ENCODE results near the gene KRT84. TPM values are rescaled to one million over a fixed set of nuclear protein-coding genes. Genes with fewer than 3 reads are reported as not detected.
A peak's percentile ranks its signal among the peaks of the same experiment; 100 is the strongest.

Gene KRT84
- total RNA-seq, 1 donor from 2014 or later: not detected

DNA sequence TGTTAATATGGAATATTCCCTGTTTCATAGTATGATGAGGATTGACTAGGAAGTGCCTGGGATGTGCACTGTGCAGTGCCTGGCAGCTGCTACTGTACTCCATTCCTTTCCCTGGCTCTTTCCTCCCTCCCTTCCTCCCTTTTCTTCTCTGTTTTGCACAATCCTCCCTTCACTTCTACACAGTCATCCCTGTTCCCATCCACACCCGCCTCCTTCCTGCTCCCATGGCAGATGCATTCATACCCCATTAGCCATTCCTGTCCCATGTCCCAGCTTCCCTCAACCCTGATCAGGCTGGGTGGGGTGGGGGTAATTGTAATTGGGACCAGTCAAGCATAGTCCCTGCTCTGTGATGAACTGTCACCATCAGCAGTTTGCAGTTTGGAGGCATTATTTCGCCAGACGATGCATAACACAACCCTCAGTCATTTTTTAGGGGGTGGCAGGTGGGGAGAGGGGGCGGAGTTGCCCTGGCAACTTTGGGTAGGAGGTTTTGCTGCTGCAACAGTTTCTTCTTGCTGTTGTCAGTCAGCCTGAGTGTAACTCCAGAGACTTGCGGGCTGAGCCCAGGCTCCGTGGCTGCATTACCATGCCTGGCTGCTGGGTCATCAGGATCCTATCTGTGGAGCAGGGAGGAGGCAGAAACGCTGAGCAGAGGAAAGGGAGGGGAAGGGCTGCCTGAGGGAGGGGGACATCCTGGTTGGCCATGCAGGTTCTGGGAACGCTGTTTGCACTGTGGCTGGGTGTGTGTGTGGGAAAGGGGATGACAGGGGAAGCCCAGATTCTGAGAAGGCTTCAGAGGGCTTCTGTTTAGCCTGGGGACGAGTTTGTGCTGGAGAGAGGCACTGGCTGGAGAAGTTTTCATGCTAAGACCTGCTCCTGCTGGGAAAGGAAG lies 4.1 kb upstream of the KRT84 start:
- ATAC-seq: no peak
- DNase-seq (ENCODE audit: low spot score): no peak

DNA sequence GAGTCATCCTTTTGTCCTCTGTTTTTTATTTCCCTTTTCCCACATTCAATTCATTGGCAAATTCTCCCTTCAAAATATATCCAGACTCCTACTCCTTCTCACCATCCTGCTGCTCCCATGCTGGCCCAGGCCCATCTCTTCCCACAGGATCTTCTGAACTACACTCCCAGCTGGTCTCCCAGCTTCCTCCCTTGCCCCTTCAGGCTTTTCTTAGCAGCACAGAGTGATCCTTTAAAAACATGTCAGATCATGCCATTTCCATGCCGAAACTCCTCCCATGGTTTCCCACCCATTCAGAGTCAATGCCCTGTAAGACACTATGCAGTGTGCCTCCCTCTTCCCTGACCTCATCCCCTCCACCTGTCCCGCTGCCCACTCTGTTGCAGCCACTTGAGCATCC lies 2.4 kb upstream of the KRT84 start:
- ATAC-seq (no peak), DNase-seq (ENCODE audit: low spot score) (no peak)

GRCh38 chr12:52383331-52383730 lies 2.1 kb downstream of the KRT84 start:
- DNase-seq (ENCODE audit: low spot score) (no peak), ATAC-seq (no peak)

GRCh38 chr12:52382854-52383253 lies 2.6 kb downstream of the KRT84 start:
- ATAC-seq: no peak
- DNase-seq (ENCODE audit: low spot score): no peak

DNA sequence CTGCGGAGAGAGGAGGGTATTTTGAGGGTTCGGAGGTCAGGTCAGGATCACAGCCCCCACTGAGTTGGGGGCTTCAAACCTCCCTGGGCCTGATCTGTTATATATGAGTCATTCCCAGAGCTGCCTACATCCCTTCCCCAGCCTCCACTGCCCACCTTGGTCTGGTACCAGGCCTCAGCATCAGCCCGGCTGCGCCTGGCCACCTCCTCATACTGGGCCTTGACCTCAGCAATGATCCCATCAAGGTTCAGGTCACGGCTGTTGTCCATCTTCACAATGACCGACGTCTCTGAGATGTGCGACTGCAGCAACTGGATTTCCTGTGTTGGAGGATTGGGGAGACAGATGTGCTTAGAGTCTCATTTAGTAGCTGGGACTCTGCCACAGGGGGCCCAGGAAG lies 4.2 kb downstream of the KRT84 start:
- DNase-seq (ENCODE audit: low spot score) (no peak), ATAC-seq (no peak)

GRCh38 chr12:52380271-52380694 lies 5.2 kb downstream of the KRT84 start:
- ATAC-seq (peak; percentile 46), DNase-seq (ENCODE audit: low spot score) (no peak)

GRCh38 chr12:52379536-52379935 lies 5.9 kb downstream of the KRT84 start:
- no peak for DNase-seq (ENCODE audit: low spot score)

GRCh38 chr12:52378091-52378490 lies 7.4 kb downstream of the KRT84 start:
- ATAC-seq (no peak), DNase-seq (ENCODE audit: low spot score) (no peak)

More at GRCh38 chr12:52379536-52379935, 5.9 kb downstream of the KRT84 start:
- ATAC-seq: no peak

DNA sequence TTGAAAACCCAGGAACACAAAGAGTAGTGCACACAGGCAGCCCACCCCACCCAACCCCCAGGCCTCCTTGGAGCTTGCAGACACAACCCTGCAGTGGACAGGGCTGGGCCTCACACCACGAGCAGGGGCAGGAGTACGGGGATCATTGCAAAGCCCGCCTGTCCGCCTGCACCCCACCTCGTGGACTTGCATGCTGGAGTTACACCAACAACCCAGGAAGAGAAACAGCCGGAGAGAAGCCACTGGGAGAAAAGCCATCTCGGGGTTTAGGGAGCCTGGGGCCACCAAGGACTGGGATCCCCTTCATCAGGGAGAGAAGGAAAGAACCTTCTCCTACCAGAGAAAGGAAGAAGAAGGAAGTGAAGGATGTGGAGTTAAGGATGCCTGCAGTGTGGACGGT lies 8.2 kb downstream of the KRT84 start:
- DNase-seq (ENCODE audit: low spot score) (no peak), ATAC-seq (no peak)

GRCh38 chr12:52372216-52373154 lies 13.0 kb downstream of the KRT84 start:
- ATAC-seq (peak; percentile 99), DNase-seq (ENCODE audit: low spot score) (peak; percentile 85)

DNA sequence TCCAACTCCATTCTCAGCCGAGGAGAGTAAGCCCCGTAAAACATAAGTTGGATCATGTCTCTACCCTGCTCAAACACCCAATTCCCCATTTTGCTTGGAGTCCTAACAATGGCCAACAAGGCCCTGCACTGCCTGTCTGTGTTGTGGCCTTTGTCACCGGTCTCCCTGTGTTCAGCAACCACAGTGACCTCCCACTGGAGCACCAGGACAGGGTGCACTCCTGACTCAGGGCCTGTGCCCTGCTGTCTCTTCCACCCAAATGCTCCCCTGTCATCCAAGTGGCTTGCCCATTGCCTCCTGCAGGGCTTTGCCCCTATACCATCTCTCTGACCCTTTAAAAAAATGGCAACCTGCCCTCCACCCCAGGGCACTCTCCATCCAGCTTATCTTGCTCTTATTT lies 13.7 kb downstream of the KRT84 start:
- DNase-seq (ENCODE audit: low spot score) (no peak), ATAC-seq (no peak)

- no peak for DNase-seq (ENCODE audit: low spot score)
- no peak for ATAC-seq
Observed at GRCh38 chr12:52370926-52371608, 14.4 kb downstream of the KRT84 start.

- ATAC-seq (no peak), DNase-seq (ENCODE audit: low spot score) (no peak)
Observed at GRCh38 chr12:52369809-52370208, 15.6 kb downstream of the KRT84 start.

- DNase-seq (ENCODE audit: low spot score) (no peak), ATAC-seq (no peak)
Observed at GRCh38 chr12:52369211-52369610, 16.2 kb downstream of the KRT84 start.

- DNase-seq (ENCODE audit: low spot score) (no peak), ATAC-seq (no peak)
Observed at GRCh38 chr12:52368508-52368907, 16.9 kb downstream of the KRT84 start.

DNA sequence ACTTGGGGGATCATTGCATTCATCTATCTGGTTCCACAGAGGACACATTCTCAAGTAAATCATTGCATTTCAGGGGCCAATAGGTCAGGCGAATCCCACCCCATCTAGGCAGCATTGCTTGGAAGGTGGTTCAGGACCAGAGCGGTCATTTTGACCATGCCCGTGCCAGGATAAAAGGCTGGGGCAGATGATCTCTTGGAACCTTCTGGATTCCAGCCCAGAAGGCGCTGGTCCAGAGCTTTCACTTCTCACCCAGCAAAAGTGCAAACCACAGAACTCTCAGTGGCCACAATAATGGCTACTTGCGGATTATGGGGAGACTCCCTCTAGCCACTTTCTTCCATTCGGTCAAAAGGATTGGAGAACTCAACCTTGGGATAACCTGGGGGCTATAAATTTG lies 17.6 kb downstream of the KRT84 start:
- ATAC-seq (no peak), DNase-seq (ENCODE audit: low spot score) (no peak)

DNA sequence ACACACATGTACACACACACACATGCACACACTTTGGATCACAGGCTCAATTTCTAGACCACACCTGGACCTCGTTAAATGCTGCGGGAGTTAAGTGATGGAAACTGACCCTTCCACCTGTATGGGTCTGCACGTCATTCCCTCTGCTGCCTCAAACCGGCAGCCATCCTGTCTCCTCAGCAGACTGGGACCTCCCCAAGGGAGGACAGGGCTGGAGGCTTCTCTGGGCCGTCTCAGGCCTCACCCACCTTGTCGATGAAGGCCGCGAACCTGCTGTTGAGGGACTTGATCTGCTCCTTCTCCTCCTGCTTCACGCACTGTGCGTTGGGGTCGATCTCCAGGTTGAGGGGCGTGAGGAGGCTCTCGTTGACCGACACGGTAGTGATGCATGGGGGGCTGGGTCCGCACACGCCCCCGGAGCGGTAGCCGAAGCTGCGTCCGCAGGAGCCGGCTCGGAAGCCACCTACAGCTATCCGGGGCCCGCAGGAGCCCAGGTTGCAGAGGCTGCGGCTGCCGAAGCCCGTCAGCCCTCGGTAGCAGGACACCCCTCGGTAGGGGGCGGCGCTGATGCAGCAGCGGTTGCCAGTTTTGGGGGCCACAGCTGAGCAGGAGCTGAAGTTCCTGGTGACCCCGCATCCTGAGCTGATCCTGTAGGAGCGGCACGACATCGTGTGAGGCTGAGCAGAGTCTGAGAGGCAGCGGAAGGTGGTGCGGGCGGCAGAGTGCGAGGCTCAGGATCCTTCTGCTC lies 18.5 kb downstream of the KRT84 start, which contains the start of gene KRT85:
Gene KRT85 (minus strand): TSS at position 744 of the 748 bp plus-strand sequence. CDS start 76 bp downstream, at position 668.
- ATAC-seq (no peak), DNase-seq (ENCODE audit: low spot score) (no peak)

DNA sequence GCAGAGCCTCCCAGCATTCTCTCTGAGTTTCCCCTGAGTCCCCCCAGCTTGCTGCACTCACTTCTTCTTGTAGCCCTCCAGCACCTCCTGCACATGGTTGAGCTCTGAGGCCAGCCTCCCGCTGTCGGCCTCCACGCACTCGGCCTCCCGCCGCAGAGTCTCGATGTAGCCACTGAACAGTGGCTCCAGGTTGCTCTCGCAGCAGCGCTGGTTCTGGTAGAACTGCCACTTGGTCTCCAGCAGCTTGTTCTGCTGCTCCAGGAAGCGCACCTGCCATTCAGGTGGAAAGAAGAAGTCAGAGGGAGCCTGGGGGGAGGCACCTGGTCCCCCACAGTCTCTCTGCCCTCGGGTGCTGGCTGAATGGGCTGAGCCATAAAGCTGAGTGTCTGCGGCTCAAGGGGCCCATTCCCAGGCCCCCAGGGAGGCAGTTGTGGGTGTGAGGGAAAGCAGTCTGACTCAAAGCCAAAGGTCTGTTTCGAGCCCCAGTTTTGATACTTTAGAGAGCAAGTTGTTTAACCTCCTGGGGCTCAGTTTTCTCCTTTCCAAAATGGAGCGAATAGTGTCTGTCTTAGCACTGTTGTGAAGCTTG lies 20.5 kb downstream of the KRT84 start:
- ATAC-seq: no peak
- no peak for DNase-seq (ENCODE audit: low spot score)

- ATAC-seq: no peak
- DNase-seq (ENCODE audit: low spot score): no peak
Observed at GRCh38 chr12:52364061-52364460, 21.4 kb downstream of the KRT84 start.
